Eye (tissue), 1 donor: ENCODE data around the gene KRTAP10-9.

Experiments used
- DNase-seq: peaks from one replicate; pipeline ENCODE4 v3.0.0-alpha.2; 2015

Gene KRTAP10-9

DNA sequence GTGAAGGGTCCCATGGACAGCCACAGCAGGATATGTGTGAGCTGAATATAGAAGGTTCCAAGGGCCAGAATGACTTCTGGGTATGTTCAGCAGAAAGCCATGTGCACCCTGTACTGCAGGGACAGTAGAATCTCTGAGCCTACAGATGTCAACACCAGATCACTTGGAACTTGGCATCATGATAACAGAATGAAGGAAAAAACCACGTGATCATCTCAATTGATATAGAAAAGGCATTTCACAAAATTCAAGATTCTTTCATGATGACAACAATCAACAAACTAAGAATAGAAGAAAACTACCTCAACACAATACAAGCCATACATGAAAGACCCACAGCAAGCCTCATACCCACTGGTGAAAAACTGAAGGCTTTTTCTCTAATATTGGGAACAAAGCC, 40.7 kb downstream of the KRTAP10-9 start:
- DNase-seq, result no peak

DNA sequence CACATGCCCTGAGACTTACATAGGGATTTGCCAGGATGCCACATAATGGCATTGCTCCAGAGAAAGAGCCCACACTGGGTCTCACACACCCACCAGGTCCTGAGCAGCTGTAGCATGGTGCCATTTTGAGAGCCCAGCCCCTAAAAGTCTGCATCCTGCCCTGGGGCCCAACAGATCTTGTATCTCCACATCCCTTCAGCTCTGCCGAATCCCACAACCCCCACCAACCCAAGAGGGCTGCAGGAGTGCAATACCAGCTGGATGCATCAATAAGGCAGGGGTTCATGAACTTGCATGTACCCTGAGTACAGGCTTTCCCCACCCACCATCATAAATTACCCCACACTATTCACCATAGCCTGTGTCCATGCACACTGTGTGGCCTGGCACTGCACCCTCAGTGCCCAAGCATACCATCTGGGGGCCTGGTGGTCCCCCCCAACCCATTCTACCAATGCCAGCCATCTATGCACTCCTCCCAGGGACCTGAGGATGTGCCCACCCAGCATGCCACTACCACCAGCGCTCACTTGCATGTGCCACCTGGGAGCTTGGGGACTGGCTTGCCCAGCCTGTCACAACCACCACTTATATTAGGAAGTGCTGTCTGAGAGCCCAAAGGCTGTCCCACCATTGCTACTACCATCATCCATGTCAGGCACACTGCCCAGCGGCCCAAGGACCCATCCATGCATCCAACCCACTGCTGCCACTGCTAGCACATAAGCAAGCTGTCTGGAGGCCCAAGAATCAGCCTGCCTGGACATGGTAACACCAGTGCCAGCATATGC, 43.9 kb downstream of the KRTAP10-9 start:
- DNase-seq, result no peak

DNA sequence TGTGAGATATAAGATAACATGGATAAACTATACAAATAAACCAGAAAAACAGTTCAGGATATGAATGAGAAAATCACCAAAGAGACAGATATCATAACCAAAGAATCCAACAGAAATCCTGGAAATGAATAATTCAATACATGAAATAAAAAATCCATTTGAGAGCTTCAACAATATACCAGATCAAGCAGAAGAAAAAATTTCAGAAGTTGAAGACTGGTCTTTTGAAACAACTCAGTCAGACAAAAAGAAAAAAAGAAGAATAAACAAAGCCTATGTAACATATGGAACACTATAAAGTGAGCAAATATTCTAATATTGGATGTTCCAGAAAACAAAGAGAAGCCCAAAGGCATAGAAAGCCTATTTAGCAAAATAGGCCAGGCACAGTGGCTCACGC, 45.0 kb downstream of the KRTAP10-9 start:
- no peak for DNase-seq

DNA sequence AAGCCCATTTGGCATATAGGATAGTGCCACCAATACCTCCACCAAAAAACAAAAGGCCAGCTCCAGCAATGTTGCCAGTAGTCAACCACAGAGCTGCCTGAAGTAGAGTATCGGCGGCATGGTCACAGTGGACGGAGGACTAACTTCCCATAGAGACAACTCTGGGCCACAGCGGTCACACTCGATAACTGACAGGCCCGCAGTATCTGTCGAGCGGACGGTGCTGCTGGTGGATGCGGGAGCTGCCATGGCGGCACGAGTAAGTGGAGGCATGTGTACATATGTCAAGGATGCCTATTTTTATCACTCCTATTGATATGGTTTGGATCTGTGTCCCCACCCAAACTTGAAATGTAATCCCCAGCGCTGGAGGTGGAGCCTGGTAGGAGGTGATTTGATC, 51.0 kb downstream of the KRTAP10-9 start:
- DNase-seq, result no peak
